CD4-positive, alpha-beta memory T cell (primary cell): ENCODE data around the gene LAMC3. TPM values are rescaled to one million over a fixed set of nuclear protein-coding genes. Genes with fewer than 3 reads are reported as not detected.

Experiments used
- CTCF ChIA-PET: fragments of 350-600 bp; sonication (Branson Sonifier 250); formaldehyde crosslinking; loops from one replicate; lab custom pipeline; 2021; ENCODE audit warnings: inconsistent platforms; ENCODE audit not compliant: partially characterized antibody; lab: Charles Lee
- POLR2A ChIA-PET: fragments of 350-600 bp; sonication (Branson Sonifier 250); formaldehyde crosslinking; loops from one replicate; lab custom pipeline; 2021; ENCODE audit not compliant: partially characterized antibody; lab: Charles Lee
- DNase-seq, 5 donors: peaks; one replicate each; pipeline versions ENCODE4 v3.0.0 to v3.0.0-alpha.2; 2020 to 2022; ENCODE audit warnings: mixed read lengths in 1 of 5
- H3K27ac ChIP-seq: one replicate; pipeline ENCODE4 v1.7.0; 2013; ENCODE audit warnings: low read depth, low read length
- H3K27me3 ChIP-seq: 2 replicates; pipeline ENCODE4 v1.7.0; 2013; ENCODE audit warnings: mild to moderate bottlenecking, low read length, moderate library complexity; ENCODE audit not compliant: insufficient read depth
- H3K36me3 ChIP-seq: 2 replicates; pipeline ENCODE4 v1.7.0; 2013; ENCODE audit warnings: mild to moderate bottlenecking, low read length, moderate library complexity; ENCODE audit not compliant: insufficient read depth
- H3K4me1 ChIP-seq: 2 replicates; pipeline ENCODE4 v1.7.0; 2013; ENCODE audit warnings: mild to moderate bottlenecking, low read length, moderate library complexity; ENCODE audit not compliant: insufficient read depth
- H3K4me3 ChIP-seq, 2 donors: one replicate each; pipeline ENCODE4 v1.7.0; 2013; ENCODE audit warnings: low read length in 2 of 2, mild to moderate bottlenecking in 1 of 2
- H3K9me3 ChIP-seq, 2 donors: one replicate each; pipeline ENCODE4 v1.7.0; 2013; ENCODE audit warnings: low read length in 2 of 2, control low read depth in 1 of 2; ENCODE audit not compliant: control insufficient read depth in 1 of 2
- H3K27ac Mint-ChIP-seq, 7 donors: one replicate each; pipeline ENCODE4 v1.8.0; 2020 to 2021; ENCODE audit warnings: mixed read lengths in 7 of 7, mild to moderate bottlenecking in 6 of 7, inconsistent platforms in 3 of 7, moderate library complexity in 3 of 7
- H3K27me3 Mint-ChIP-seq, 2 donors: one replicate each; pipeline ENCODE4 v1.8.0; 2020 to 2021; ENCODE audit warnings: mixed read lengths in 2 of 2
- H3K36me3 Mint-ChIP-seq, 2 donors: one replicate each; pipeline ENCODE4 v1.8.0; 2020 to 2021; ENCODE audit warnings: mixed read lengths in 2 of 2, inconsistent platforms in 1 of 2, mild to moderate bottlenecking in 1 of 2
- H3K4me1 Mint-ChIP-seq, 4 donors: one replicate each; pipeline ENCODE4 v1.8.0; 2020 to 2021; ENCODE audit warnings: mixed read lengths in 4 of 4, mild to moderate bottlenecking in 1 of 4
- H3K4me3 Mint-ChIP-seq, 8 donors: one replicate each; pipeline ENCODE4 v1.8.0; 2020 to 2021; ENCODE audit warnings: mixed read lengths in 8 of 8, mild to moderate bottlenecking in 7 of 8, moderate library complexity in 6 of 8, inconsistent platforms in 3 of 8
- H3K9me3 Mint-ChIP-seq, 8 donors: one replicate each; pipeline ENCODE4 v1.8.0; 2020 to 2021; ENCODE audit warnings: mixed read lengths in 8 of 8, mild to moderate bottlenecking in 5 of 8, inconsistent platforms in 3 of 8, moderate library complexity in 1 of 8
- intact Hi-C: fragments of 100-400 bp; cut with micrococcal nuclease; formaldehyde crosslinking; loops from one replicate; pipeline ENCODE4 v1.15.1; 2023
- polyA plus RNA-seq, 2 donors: library from polyadenylated mRNA; unstranded; fragments of 300-500 nt; fragmentation: Illumina TruSeq; gene quantifications; one replicate each; pipeline ENCODE4 v1.2.3, GENCODE V29; 2021
- total RNA-seq, 2 experiments: library from RNA; stranded (reverse); gene quantifications; one replicate each; pipeline ENCODE4 v1.2.3, GENCODE V29; 2021

Gene LAMC3
- total and polyA plus RNA-seq, 4 experiments from 2014 or later: 0.32 to 0.61 TPM; not detected in 2

DNA sequence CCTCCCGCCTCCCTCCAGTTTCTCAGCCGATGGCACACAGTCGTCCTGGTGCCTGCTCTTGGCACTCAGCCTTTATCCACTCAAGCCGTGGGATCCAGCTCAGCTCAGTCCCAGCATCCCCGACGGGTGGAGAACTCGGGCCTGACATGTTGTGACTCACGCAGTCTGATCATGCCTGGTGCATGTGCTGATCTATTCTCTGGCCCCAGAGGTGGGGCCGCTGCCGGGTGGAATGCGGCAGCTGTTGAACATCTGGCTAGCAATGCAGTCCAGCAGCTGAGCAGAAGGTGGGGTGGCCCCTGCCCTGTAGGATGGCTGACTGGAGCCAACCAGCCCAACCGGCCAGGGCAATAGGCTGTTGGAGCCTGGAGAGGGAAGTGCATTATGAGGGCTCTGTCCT is 85.6 kb downstream of the LAMC3 start:
- intact Hi-C loops: no loop called here
- Mint-ChIP-seq H3K27me3 (peaks cover 18 to 21% of the 10 kb centered on the region in 2 donors), H3K9me3 (no peaks in the 10 kb centered on the region), H3K4me3 (peak overlapping the region in 3 of 8 donors; percentile 30 to 50 (median 35)), H3K36me3 (no peaks in the 10 kb centered on the region), H3K27ac (no peak overlapping the region), H3K4me1 (peaks cover 5 to 13% (median 11%) of the 10 kb centered on the region in 4 donors)
- no peaks in the 10 kb centered on the region for H3K36me3 ChIP-seq
- H3K27me3 ChIP-seq: peaks cover 20% of the 10 kb centered on the region
- DNase-seq: no peak
- CTCF ChIA-PET: interaction anchor here (0.6 kb wide), 1 partner anchor 19 kb away, joined by 3 read pairs; no protein-coding TSS in a partner anchor
- POLR2A ChIA-PET: no interaction called here
- no peak overlapping the region for H3K27ac ChIP-seq
- H3K4me1 ChIP-seq: no peaks in the 10 kb centered on the region
- H3K9me3 ChIP-seq: no peaks in the 10 kb centered on the region
- H3K4me3 ChIP-seq: no peak overlapping the region

DNA sequence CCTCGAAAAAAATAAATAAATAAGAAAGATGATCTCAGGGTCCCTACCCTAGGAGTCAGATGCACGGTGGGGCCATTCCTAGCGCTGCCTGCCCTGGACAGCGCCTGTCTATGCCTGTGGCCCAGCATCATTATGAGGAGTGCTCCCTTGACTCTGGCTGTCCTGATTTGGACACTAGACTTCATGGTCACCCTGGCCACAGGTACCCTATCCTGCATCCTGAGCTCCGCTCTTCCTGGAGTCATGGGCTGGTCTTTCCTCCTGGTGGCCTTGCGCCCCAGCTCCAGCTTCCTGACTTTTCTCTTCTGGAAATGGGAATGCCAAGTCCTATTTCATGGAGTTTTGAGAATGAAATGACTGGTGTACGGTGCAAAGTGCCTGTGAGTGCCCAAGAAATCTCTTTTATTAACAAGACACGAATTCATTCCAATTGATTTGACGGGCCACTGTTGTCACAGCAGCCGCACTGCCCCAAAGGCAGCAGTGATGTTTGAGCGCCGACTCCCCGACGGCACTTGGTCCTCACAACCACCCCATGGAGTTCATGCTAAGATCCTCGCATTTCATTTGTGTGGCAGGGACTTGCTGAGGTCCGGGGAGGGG is 86.8 kb downstream of the LAMC3 start:
- Mint-ChIP-seq H3K27ac (no peak overlapping the region), H3K9me3 (no peaks in the 10 kb centered on the region), H3K36me3 (no peaks in the 10 kb centered on the region), H3K4me1 (peaks cover 5 to 13% (median 11%) of the 10 kb centered on the region in 4 donors), H3K4me3 (peak overlapping the region; percentile 67 to 80 (median 74)), H3K27me3 (peaks cover 18 to 21% of the 10 kb centered on the region in 2 donors)
- ChIA-PET CTCF (no interaction called here), POLR2A (no interaction called here)
- intact Hi-C loops: no loop called here
- Histone ChIP-seq H3K9me3 (no peaks in the 10 kb centered on the region), H3K27ac (no peak overlapping the region), H3K27me3 (peaks cover 20% of the 10 kb centered on the region), H3K4me1 (no peaks in the 10 kb centered on the region), H3K4me3 (no peak overlapping the region), H3K36me3 (no peaks in the 10 kb centered on the region)
- DNase-seq: no peak

- H3K4me1 Mint-ChIP-seq: peaks cover 5 to 13% (median 11%) of the 10 kb centered on the region in 4 donors
- H3K27me3 Mint-ChIP-seq: peaks cover 18 to 21% of the 10 kb centered on the region in 2 donors
- POLR2A ChIA-PET: no interaction called here
- peak within 1 kb of the TSS; percentile 67 to 81 (median 78) for H3K4me3 Mint-ChIP-seq
- Histone ChIP-seq H3K27ac (no peak within 1 kb of the TSS), H3K27me3 (peaks cover 20% of the 10 kb centered on the region), H3K4me1 (no peaks in the 10 kb centered on the region), H3K4me3 (no peak within 1 kb of the TSS), H3K9me3 (no peaks in the 10 kb centered on the region), H3K36me3 (no peaks in the 10 kb centered on the region)
- H3K9me3 Mint-ChIP-seq: no peaks in the 10 kb centered on the region
- intact Hi-C loops: no loop called here
- no peak within 1 kb of the TSS for H3K27ac Mint-ChIP-seq
- CTCF ChIA-PET: interaction anchor here (0.6 kb wide), 1 partner anchor 16 kb away, joined by 3 read pairs; no protein-coding TSS in a partner anchor
- peak in 1 of 5 donors; percentile 8 for DNase-seq
- no peaks in the 10 kb centered on the region for H3K36me3 Mint-ChIP-seq
Observed at GRCh38 chr9:131096269-131097125, 87.5 kb downstream of the LAMC3 start, which contains the start of gene AIF1L. TSS of gene AIF1L (plus strand) at chr9:131096531. CDS start at chr9:131096630, 99 bp downstream.

- POLR2A ChIA-PET: no interaction called here
- Histone ChIP-seq H3K27ac (no peak overlapping the region), H3K4me3 (no peak overlapping the region), H3K9me3 (no peaks in the 10 kb centered on the region), H3K36me3 (no peaks in the 10 kb centered on the region), H3K4me1 (peaks cover under 1% of the 10 kb centered on the region), H3K27me3 (peaks cover 20% of the 10 kb centered on the region)
- no peak overlapping the region for H3K27ac Mint-ChIP-seq
- peak overlapping the region; percentile 43 to 81 (median 60) for H3K4me3 Mint-ChIP-seq
- CTCF ChIA-PET: interaction anchor here (0.6 kb wide), 1 partner anchor 17 kb away, joined by 3 read pairs; no protein-coding TSS in a partner anchor
- intact Hi-C loops: no loop called here
- no peaks in the 10 kb centered on the region for H3K36me3 Mint-ChIP-seq
- DNase-seq: no peak
- H3K9me3 Mint-ChIP-seq: no peaks in the 10 kb centered on the region
- H3K4me1 Mint-ChIP-seq: peaks cover 5 to 13% (median 11%) of the 10 kb centered on the region in 4 donors
- H3K27me3 Mint-ChIP-seq: peaks cover 18 to 21% of the 10 kb centered on the region in 2 donors
Observed at GRCh38 chr9:131097126-131097947, 88.4 kb downstream of the LAMC3 start.

GRCh38 chr9:131097948-131098278 is 88.9 kb downstream of the LAMC3 start:
- Histone ChIP-seq H3K27me3 (peaks cover 20% of the 10 kb centered on the region), H3K27ac (no peak overlapping the region), H3K36me3 (no peaks in the 10 kb centered on the region), H3K9me3 (no peaks in the 10 kb centered on the region), H3K4me1 (peaks cover 6% of the 10 kb centered on the region), H3K4me3 (no peak overlapping the region)
- peak overlapping the region in 2 of 8 donors; percentile 47 to 81 for H3K4me3 Mint-ChIP-seq
- POLR2A ChIA-PET: no interaction called here
- CTCF ChIA-PET: no interaction called here
- DNase-seq: no peak
- intact Hi-C loops: no loop called here
- peaks cover 5 to 13% (median 11%) of the 10 kb centered on the region in 4 donors for H3K4me1 Mint-ChIP-seq
- no peaks in the 10 kb centered on the region for H3K36me3 Mint-ChIP-seq
- H3K27ac Mint-ChIP-seq: no peak overlapping the region
- no peaks in the 10 kb centered on the region for H3K9me3 Mint-ChIP-seq
- peaks cover 18 to 21% of the 10 kb centered on the region in 2 donors for H3K27me3 Mint-ChIP-seq

DNA sequence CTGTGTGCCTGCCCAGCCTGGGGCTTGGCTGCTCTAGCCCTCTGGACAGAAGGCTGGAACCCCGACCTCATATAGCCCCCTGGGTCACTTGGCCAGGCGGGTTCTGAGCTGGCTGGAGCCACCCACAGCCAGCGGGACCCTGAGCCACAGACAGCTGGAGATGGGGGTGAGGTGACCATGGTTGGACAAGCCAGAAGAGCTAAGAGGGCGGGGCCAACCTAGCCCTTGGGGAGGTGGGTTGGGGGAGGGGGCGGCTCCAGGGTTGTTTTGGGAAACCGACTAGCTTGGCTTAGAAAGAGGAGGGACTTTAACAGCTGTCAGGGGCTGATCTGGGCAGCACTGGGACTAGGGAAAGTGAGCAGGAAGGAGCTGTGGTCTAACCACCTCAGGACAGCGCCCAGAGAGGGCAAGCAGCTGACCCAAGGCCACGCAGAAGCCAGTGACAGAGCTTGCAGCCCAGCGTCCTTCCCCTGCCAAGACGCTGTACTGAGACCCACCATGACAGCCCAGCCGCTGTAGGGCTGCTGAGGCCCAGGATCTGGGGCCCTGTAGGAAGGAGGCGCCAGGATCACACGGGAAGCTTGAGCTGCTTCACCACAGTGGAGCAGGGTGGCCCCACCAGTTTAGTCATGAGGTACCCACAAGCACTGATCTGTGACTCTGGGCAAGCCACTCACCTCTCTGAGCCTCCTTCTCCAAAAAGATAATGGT is 89.6 kb downstream of the LAMC3 start:
- no peak overlapping the region for H3K27ac ChIP-seq
- H3K27ac Mint-ChIP-seq: no peak overlapping the region
- peak overlapping the region in 1 of 8 donors; percentile 25 for H3K4me3 Mint-ChIP-seq
- no peaks in the 10 kb centered on the region for H3K9me3 Mint-ChIP-seq
- H3K36me3 Mint-ChIP-seq: no peaks in the 10 kb centered on the region
- H3K27me3 ChIP-seq: peaks cover 20% of the 10 kb centered on the region
- H3K27me3 Mint-ChIP-seq: peaks cover 18 to 21% of the 10 kb centered on the region in 2 donors
- CTCF ChIA-PET: interaction anchor here (0.6 to 0.7 kb wide), 2 partner anchors 11 to 26 kb away, joined by 3 read pairs; no protein-coding TSS in a partner anchor
- H3K4me1 Mint-ChIP-seq: peaks cover 5 to 13% (median 11%) of the 10 kb centered on the region in 4 donors
- peaks cover 7% of the 10 kb centered on the region for H3K4me1 ChIP-seq
- no peak for DNase-seq
- no peak overlapping the region for H3K4me3 ChIP-seq
- H3K9me3 ChIP-seq: no peaks in the 10 kb centered on the region
- intact Hi-C loops: no loop called here
- no peaks in the 10 kb centered on the region for H3K36me3 ChIP-seq
- POLR2A ChIA-PET: no interaction called here
